GM20431 (cell line): ENCODE data around the gene COG8.

ENCODE experiments used
- in situ Hi-C: fragments of 300-500 bp; cut with MseI, MboI; formaldehyde crosslinking; loops from one replicate; pipeline ENCODE4 v1.15.0; 2020; ENCODE audit warnings: low sequenced_read_pairs; ENCODE audit not compliant: unreplicated experiment

COG8 gene

DNA sequence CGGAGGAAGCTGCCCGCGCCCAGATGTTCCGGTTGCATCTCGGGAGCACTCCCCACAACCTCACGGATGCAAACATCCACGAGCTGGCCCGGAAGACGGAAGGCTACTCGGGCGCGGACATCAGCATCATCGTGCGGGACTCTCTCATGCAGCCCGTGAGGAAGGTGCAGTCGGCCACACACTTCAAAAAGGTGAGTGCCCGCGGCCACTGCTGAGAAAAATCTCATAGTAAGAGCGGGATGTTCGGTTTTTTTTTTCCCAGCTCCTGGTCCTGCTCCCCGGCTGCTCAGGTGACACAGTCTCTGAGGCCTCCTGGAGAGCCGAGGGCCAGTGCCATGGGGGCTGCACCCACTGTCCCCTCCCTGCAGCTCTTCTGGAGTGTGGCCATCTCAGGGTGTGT, 18.3 kb downstream of the COG8 start:
- in situ Hi-C loops: no loop called here

DNA sequence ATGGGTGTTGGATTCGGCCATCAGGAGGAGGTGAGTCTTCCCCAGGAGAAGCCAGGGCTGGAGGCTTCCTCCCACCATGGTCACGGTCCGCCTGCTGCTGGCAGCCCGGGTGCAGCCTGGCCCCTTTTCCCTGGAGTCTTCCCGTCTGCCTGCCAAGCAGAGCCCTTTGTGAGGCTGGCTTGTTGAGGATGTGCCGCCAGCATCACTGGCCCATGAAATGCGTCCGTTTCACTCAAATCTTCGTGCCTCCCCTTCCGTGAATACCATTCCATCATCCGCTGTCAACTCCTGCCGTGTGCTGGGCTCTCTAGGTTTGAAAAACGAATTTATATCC, 18.7 kb downstream of the COG8 start:
- in situ Hi-C loops: no loop called here

DNA sequence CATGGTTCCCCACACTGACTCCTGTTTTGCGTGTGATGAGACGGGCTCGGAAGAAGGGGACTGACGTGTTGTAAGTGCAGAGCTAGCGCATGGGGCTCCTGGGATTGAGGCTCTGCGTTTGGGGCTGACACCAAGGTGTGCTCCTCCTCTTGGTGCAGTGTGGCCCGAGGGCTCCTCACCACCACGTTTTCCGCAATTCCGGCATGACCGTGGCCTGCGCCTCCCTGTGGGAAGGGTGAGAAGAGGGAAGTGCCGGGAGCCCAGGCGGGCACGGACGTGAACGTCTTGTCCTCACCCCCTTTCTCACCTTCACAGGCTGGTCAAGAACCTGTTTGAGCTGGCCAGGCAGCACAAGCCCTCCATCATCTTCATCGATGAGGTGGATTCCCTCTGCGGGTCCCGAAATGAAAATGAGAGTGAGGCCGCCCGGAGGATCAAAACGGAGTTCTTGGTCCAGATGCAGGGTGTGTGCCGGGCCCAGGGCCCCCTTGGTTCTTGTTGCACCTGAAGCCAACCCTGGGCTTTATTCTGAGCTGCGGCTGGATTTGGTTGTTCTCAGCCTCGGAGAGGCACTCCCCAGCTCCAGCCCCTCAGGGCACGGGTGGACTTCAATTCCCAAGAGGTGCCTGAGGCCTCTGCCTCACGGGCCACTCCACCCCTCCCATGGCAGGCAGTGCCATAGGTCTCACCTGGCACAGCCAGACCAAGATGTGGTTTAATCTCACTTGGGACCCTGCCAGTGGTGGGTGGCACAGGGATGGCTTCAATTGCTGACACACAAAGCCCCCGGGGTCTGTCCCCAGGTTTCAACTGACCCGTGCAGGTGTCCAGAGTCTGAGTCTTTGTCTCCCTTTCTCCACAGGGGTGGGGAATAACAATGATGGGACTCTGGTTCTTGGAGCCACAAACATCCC, 19.3 kb downstream of the COG8 start:
- in situ Hi-C loops: no loop called here

DNA sequence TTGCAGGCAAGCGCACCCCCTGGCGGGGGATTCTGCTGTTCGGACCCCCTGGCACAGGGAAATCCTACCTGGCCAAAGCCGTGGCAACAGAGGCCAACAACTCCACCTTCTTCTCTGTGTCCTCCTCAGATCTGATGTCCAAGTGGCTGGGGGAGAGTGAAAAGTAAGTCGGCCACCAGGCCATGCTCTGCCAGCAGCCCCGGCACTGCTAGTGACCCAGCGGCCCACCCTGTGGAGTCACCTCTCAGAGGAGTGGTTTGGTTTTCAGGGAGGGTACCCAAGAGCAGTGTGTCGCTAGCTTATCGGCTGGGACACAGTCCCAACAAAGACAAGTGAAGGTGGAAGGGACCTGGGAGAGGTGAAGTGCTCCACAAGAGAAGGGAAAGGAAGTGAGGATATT, 20.0 kb downstream of the COG8 start:
- in situ Hi-C loops: no loop called here

DNA sequence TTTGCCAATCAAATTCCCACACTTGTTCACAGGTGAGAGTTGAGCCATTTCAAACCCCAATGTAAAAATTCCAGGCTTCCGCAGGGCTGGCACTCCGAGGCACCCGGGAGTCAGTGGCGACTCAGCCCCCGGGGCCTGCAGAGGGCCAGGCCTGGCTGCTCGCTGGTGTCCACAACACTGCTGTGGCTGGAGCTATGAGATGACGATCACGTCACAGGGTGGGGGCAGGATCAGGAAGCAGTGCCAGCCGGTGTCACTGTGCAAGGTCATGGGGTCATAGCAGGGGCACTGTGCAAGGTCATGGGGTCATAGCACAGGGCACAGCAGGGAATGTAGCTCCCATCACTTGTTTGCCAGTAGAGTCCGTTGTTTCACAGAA, 20.5 kb downstream of the COG8 start:
- in situ Hi-C loops: no loop called here

DNA sequence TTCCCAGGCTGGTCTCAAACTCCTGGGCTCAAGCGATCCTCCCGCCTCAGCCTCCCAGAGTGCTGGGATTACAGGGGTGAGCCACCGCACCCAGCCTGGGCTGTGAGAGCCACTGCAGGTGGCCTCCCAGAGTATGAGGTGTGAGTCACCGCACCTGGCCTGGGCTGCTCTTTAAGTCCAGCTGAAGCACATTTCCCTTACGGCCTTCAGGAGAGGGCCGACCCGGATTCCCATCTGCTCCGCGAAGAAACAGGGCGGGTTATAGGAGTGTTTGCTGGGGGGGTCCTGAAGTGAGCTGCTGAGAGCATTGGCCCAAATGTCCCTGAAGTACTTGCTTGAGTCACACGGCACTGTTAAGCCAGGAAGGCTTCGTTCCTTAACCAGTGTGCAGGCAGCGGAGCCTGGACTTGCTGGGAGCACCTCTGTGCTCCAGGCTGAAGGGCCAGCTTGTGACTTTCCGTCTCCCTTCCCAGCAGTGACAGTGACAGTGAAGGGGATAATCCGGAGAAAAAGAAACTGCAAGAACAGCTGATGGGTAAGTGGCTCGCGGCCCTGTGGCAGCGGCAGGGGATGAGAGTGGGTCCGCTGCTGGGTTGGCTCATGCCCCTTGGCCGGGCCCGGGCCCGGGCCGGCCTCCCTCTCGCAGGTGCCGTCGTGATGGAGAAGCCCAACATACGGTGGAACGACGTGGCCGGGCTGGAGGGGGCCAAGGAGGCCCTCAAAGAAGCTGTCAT, 21.0 kb downstream of the COG8 start:
- in situ Hi-C loops: no loop called here

DNA sequence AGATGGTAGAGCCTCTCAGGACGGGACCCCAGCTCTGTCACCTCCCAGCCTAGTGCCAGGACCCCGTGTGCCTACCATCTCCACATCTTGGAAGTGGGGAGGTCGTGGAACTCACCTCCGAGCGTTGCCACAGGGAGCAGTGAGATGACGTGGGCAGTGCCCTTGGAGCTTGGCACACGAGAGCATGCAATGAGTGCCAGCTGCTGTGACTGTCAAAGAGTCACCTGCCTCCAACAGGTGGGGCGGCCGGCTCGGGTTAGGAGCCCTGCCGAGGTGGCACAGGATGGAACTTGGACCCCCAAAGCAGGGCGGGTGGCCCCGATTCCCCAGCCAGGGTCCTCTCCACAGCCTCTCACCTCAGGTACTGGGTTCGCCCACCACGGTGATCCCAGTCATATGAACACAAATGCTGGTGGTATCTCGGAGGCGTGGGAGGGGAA, 22.7 kb downstream of the COG8 start:
- in situ Hi-C loops: no loop called here

DNA sequence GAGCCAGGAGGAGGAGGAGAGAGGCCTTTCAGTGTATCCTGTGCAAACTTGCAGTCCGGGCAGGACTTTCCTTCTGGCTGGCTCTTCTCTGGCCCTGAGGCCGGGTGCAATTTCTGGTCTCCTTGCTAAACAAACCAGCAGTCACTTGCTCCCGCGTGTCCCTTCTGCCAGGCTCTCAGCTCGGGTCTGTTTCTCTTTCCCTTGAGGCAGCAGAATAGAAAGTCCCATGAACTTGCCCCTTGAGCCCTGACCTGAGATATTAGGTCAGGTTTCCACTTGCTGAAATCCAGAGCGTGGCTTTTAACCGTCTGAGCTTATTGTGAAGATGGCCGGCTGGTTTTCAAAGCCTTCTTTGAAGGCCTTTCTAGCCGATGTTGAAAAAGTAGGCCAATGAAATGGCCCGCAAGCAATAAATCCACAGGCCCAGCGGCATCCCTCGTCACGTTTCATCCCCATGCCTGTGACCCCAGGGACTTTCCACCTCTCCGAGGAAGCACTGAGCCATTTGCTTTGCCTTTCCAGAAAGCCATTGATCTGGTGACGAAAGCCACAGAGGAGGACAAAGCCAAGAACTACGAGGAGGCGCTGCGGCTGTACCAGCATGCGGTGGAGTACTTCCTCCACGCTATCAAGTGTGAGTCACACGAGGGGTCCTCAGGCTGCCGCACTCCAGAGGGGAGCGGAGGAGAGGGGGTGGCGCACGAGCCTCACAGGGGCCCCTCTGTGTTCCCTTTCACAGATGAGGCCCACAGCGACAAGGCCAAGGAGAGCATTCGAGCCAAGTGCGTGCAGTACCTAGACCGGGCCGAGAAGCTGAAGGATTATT, 23.7 kb downstream of the COG8 start:
- in situ Hi-C loops: no loop called here

DNA sequence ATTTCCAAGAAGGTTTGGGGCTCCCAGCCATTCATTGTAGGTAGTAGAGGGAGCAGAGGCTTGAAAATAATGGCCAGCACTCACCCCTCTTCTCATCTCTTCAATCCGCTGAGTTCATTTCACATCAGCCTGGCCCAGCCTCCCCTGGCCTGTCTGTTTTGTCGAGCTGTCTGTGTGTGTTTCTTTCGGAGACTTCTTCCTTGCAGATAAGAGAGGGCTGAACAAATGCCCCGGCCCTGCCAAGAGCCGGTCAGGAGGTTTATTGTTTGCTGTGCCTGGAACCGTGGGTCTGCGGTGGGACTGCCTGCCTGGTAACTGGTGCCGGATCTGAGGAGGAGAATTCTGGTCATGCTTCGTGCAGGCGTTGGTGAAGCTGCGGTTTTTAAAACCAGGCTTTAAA, 24.8 kb downstream of the COG8 start:
- in situ Hi-C loops: no loop called here

DNA sequence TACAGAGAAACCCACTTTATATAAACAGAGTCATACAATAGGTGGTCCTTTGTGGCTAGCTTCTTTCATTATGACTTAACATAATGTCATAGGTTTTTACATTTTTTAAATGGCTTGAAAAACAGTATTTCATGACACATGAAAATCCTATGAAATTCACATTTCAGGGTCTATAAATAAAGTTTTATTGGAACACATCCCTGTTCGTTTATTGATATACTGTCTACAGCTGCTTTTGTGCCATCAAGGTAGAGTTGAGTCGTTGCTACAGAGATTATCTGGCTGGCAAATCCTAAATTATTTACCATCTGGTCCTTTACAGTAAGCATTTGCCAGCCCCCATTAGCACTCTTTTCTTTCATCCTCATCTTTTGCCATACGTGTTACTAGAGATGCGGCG, 25.9 kb downstream of the COG8 start:
- in situ Hi-C loops: no loop called here

DNA sequence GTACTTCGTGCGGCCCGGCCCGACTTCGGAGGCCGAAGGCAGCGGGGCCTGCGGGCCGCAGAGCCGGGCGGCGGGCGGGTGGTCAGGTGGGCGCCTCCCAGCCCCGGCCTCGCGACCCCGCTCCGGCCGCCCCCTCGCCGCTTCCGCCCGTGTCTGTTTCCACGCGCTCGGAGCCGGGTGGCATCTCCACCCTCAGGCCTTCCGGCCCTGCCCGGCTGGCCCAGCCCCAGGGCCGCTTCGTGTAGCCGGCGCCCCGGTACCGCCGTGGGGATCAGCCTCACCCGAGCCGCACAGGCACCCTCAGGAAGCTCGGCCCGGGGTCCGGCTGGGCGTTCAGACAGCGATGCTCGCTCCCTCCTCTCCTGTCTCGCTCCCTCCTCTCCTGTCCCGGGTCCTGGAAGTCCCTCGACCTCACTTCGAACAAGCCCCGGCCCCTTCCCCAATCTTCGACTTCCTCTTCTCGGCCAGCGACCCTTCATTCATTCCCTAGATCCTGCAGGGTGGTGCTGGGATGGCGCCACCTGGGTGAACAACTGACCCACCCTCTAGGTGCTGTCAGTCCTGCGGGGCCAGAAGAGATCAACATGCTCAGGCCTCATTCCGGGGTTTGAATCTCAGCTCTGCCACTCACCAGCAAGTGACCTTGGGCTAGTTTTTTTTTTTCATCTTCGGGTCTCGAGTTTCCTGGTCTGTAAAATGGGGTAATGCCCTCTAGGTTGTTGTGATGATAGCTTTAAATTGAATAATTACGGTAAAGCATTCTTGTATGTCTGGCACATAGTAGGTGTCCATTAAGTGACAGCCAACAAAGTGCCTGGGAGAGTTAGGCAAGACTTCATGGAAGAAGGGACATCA, 27.6 kb downstream of the COG8 start:
- in situ Hi-C loops: no loop called here

DNA sequence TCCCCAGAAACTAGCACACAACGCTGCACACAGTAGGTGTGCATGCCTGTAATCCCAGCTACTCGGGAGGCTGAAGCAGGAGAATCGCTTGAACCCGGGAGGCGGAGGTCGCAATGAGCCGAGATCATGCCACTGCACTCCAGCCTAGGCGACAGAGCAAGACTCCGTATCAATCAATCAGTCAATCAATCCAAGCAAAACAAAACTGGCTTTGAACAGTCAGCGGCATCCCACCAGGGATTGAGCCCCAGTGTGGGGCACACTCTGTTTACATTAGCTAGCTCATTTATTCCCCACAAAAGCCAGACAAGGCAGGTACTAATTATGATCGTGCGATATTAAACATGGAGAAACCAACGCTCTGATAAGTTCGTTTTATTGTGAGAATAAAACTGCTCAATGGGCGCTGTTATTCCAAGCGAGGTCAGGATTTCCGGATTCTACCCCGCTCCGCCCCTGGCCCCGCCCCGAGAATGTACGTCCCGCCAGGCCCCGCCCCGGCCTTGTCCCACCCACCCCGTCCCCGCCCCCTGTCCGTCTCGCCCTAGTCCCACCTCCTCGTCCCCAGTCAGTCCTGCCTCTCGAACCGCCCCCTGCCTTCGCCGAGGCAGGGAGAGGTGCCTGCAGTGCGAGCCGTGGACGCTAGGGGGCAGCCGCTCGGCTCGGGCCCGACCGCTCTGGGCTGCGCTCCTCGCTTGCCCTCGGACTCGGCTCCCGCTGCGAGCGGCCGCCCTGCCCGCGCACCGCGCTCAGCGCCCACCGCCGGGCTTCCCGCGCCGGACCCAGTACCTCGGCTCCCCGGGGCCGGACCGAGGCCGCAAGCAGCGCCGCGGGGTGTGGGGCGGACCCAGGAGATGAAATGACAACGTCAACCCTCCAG, 28.5 kb downstream of the COG8 start, which contains the start of gene VPS4A:
TSS of gene VPS4A (plus strand) at position 698 of the 880 bp plus-strand sequence. CDS start at position 860, 162 bp downstream.
- in situ Hi-C loops: no loop called here

DNA sequence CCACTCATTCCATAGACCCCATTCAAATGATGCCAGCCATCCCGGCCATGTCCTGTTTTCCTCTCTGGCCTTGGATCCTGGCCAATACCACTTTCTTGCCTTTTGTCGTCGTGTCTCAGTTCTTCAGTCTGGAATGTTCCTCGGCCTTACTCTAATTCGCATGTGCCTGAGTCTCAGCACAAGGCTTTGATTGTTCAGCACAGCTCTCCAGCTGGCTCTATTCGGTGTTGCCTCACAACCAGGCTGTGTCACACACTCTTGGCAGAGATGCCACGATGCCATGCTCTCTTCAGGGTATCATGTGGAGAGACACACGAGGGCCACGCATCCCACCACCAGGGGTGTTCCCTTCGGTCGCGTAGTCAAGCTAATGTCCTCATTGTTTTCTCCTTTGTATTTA, 30.0 kb downstream of the COG8 start:
- in situ Hi-C loops: no loop called here

DNA sequence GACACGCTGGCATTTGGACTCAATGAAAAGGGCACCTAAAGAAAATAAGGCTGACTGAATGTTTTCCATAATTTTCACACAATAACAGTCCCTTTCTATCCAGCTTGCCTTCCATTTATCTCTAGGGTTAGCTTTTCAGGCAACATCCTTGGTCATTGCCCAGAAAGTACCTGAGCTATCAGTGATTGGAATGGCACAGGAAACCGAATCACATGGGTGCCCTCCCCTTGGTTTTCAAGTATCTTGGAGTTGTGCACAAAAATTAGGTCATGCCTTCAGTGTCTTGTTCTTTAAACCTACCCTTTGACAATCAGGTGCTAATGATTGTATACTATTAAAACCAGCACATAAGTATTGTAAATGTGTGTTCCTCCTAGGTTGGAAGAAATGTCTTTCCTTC, 31.5 kb downstream of the COG8 start:
- in situ Hi-C loops: no loop called here

DNA sequence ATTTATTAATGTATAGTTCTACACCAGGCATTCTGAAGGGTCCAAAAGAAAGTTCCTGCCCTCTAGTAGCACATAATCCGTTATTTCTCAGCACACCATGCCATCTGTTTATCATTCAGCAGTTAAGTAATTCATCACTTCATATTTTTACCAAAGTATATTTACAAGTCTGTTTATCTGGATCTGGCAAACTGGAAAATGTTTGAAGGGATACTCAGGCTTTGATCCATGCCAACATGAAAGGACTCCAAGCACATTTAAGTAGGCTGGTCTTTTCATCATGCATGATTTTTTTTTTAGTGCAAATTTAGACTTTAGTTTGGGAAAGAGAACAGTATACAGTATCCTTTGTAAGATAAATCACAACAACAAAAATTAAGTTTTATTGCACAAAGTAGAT, 32.3 kb downstream of the COG8 start:
- in situ Hi-C loops: no loop called here

DNA sequence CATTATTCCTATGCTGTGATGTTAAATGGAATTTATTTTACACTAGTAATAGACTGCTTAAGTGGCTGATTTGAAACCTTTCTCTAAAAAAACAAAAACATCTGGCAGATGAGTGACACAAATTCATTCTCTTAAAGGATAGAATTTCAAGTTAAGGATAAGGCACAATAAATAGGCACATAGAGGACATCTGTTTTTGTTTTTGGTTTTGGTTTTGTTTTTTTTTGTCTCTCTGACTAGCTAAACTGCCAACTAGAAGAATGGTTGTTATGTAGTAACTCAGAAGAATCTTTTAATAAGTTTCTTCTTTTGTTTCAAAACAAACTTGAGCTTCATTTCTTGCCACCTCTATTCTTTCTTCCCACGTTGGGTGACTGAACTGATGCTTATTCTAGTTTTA, 33.3 kb downstream of the COG8 start:
- in situ Hi-C loops: no loop called here

DNA sequence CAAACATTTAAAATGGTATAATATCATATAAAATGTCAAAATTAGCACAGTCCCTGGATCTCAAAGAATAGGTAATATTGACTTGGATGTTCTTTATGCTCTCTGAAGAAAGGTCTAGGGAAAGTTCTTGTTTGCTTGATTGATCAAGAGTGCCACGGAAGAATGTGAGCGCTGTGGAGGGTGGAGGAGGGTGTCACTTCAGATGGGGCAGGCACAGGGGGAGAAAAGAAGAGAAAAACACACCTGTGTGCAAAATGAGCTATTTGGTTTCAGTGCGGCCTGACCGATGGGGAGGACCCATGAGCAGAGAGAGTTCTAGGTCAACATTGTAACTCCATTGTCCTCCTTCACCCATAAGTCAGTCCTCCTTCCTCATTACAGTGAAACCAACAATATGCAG, 37.1 kb downstream of the COG8 start:
- in situ Hi-C loops: no loop called here

DNA sequence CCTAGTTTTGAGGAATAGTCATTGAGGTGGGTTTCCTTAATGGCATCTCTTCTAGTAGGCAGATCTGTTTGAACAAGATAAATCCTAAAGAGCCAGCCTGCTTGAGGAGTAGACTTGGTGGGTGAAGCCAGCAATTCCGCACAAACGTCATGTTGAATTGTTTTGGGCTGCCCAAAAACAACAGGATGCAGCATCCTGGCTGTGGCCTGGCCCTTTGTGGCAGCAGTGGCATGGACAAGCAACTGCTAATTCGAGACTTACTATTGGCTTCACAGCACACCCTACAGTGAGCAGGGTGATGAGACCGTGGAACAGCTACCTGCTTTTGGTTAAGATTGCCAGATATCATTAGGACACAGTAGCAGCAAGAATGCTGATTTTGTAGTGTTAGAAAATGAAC, 37.5 kb downstream of the COG8 start:
- in situ Hi-C loops: no loop called here

DNA sequence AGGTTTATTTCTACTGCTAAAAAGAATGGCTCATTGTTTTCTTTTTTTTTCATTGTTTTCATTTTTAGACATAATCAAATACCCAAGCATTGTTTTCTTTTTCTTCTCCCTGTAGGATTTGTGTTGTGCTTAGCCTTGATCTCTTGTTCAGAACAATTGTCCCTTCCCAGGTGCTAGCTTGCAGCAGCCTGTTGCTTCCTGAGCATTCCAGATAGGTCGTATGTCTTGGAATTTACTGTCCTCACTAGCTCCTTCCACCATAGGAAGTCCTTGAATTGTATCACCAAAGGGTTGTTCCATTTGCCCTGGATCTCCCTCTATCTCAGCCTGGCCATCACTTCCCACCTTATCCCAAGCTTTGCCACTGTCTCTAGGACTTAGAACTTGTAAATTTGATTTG, 38.2 kb downstream of the COG8 start:
- in situ Hi-C loops: no loop called here
